Thymus (tissue), 11 donors: ENCODE data around the gene PRUNE2. TPM values are rescaled to one million over a fixed set of nuclear protein-coding genes. Genes with fewer than 3 reads are reported as not detected.

ENCODE experiments used
- DNase-seq, 9 donors: peaks; one replicate each; pipeline ENCODE4 v3.0.0-alpha.2; 2013; ENCODE audit warnings: low spot score in 9 of 9, low read depth in 6 of 9, missing footprints in 1 of 9
- H3K27ac ChIP-seq, 2 donors: one replicate each; pipeline ENCODE4 v1.5.1; 2013; ENCODE audit warnings: control low read depth in 1 of 2, low read depth in 1 of 2, low read length in 1 of 2, mild to moderate bottlenecking in 1 of 2, moderate library complexity in 1 of 2
- H3K27me3 ChIP-seq, 2 donors: one replicate each; pipeline ENCODE4 v1.5.1; 2013; ENCODE audit warnings: low read length in 1 of 2; ENCODE audit not compliant: control insufficient read depth in 2 of 2, insufficient read depth in 1 of 2
- H3K36me3 ChIP-seq, 2 donors: one replicate each; pipeline ENCODE4 v1.5.1; 2013; ENCODE audit warnings: low read length in 1 of 2, mild to moderate bottlenecking in 1 of 2, moderate library complexity in 1 of 2; ENCODE audit not compliant: control insufficient read depth in 2 of 2, insufficient read depth in 2 of 2
- H3K4me1 ChIP-seq, 2 donors: one replicate each; pipeline ENCODE4 v1.5.1; 2013; ENCODE audit warnings: low read length in 2 of 2; ENCODE audit not compliant: control insufficient read depth in 2 of 2, insufficient read depth in 2 of 2
- H3K4me3 ChIP-seq, 2 donors: one replicate each; pipeline ENCODE4 v1.5.1; 2013; ENCODE audit warnings: low read length in 2 of 2, control low read depth in 1 of 2, mild to moderate bottlenecking in 1 of 2
- H3K9me3 ChIP-seq, 2 donors: one replicate each; pipeline ENCODE4 v1.5.1; 2013; ENCODE audit warnings: low read length in 1 of 2, mild to moderate bottlenecking in 1 of 2; ENCODE audit not compliant: control insufficient read depth in 2 of 2, insufficient read depth in 1 of 2
- WGBS: extraction: QIAGEN DNeasy Blood & Tissue Kit; methylation state at CpG from one replicate; pipeline ENCODE4 v1.1.7; 2013; 5-methylcytosine and 5-hydroxymethylcytosine counted together
- polyA plus RNA-seq: library from polyadenylated mRNA; stranded (reverse); fragments of 200-250 nt; gene quantifications from one replicate; pipeline ENCODE4 v1.2.3, GENCODE V29; 2013
- total RNA-seq: library from RNA; stranded (reverse); fragments of 120-200 nt; gene quantifications from one replicate; pipeline ENCODE4 v1.2.4, GENCODE V29; 2013
- donor health status: healthy.

The PRUNE2 gene
- total and polyA plus RNA-seq, 2 donors = 2.0 to 3.4 TPM

GRCh38 chr9:76654051-76654461, 251.9 kb downstream of the PRUNE2 start:
- H3K4me1 ChIP-seq = peaks cover 4 to 15% of the 10 kb centered on the region in 2 donors
- H3K27me3 ChIP-seq = no peaks in the 10 kb centered on the region
- 95% methylated on average over 1 of the region's 1 CpG for WGBS
- DNase-seq = no peak
- H3K27ac ChIP-seq = no peak overlapping the region
- no peak overlapping the region for H3K4me3 ChIP-seq
- H3K9me3 ChIP-seq = no peaks in the 10 kb centered on the region
- no peaks in the 10 kb centered on the region for H3K36me3 ChIP-seq

DNA sequence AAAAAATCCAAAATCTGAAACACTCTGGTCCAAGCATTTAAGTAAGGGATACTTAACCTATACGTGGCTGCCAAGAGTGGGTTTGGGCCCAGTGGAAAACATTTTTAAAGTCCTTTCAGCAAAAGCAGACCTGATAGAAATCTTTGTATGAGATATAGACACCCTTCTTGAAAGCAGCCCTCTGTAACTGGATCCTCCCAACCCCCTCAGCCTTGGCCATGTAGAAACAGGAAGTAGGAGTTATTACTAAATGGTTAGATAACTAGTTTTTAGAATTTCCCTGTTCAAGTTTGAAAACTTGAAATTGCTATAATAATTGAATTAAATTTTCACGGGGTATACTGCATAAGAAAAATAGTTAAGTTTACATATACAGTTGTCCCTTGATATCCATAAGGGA, 253.0 kb downstream of the PRUNE2 start:
- H3K36me3 ChIP-seq = no peaks in the 10 kb centered on the region
- H3K9me3 ChIP-seq = no peaks in the 10 kb centered on the region
- no peak for DNase-seq
- no peaks in the 10 kb centered on the region for H3K27me3 ChIP-seq
- H3K4me3 ChIP-seq = no peak overlapping the region
- no peak overlapping the region for H3K27ac ChIP-seq
- H3K4me1 ChIP-seq = peaks cover 4 to 12% of the 10 kb centered on the region in 2 donors
- WGBS = 43% methylated on average over 2 of the region's 2 CpGs

- no peaks in the 10 kb centered on the region for H3K27me3 ChIP-seq
- peaks cover 4 to 12% of the 10 kb centered on the region in 2 donors for H3K4me1 ChIP-seq
- peak overlapping the region; percentile 7 to 35 for H3K4me3 ChIP-seq
- H3K36me3 ChIP-seq = no peaks in the 10 kb centered on the region
- WGBS = 6% methylated on average over 4 of the region's 4 CpGs
- H3K9me3 ChIP-seq = no peaks in the 10 kb centered on the region
- peak overlapping the region in 1 of 2 donors; percentile 67 for H3K27ac ChIP-seq
- DNase-seq = peak in 1 of 9 donors; percentile 52
Measured at GRCh38 chr9:76651119-76651705, 254.7 kb downstream of the PRUNE2 start.

DNA sequence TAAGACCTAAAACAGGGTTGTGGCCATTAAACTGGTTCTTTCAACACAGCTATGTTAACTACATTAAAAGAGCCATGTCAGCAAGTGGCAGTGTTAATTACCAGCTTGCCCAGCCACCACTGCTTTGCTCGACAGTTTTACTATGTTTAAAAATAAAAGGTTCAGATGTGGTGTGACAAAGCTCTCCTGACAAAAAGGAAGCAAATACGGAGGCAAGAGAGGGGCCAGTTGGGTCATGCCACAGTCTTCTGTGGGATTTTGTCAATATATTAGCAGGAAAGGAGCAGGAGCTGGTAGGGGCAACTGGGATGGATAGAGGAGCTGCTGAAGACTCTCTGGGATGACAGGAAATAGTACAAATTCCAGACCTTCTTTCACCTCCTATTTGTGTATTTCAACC, 255.2 kb downstream of the PRUNE2 start:
- Histone ChIP-seq H3K36me3 (no peaks in the 10 kb centered on the region), H3K9me3 (no peaks in the 10 kb centered on the region), H3K27me3 (no peaks in the 10 kb centered on the region), H3K27ac (peak overlapping the region in 1 of 2 donors; percentile 67), H3K4me1 (peaks cover 4 to 12% of the 10 kb centered on the region in 2 donors), H3K4me3 (no peak overlapping the region)
- no peak for DNase-seq
- under 1% methylated on average over 2 of the region's 2 CpGs for WGBS

DNA sequence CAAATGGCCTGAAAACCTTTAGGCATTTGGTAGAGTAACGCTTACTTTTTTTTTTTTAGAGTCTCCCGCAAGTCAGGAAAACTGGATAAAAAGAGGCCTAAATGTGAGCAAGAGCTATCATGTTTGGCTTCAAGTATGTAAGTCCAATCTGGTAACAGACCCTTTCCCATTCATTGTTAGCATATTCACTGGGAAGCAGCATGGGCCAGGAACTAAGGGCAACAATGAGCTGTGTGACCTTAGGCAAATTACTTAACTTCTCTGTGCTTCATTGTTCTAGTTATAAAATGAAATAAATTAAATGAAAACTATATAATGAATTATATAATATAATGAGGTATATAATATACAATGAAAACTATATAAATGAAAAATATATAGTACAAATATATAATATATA, 256.0 kb downstream of the PRUNE2 start:
- Histone ChIP-seq H3K36me3 (no peaks in the 10 kb centered on the region), H3K4me3 (no peak overlapping the region), H3K27ac (no peak overlapping the region), H3K9me3 (no peaks in the 10 kb centered on the region), H3K4me1 (peaks cover 4 to 9% of the 10 kb centered on the region in 2 donors), H3K27me3 (no peaks in the 10 kb centered on the region)
- WGBS = 100% methylated on average over 2 of the region's 2 CpGs
- DNase-seq = no peak

DNA sequence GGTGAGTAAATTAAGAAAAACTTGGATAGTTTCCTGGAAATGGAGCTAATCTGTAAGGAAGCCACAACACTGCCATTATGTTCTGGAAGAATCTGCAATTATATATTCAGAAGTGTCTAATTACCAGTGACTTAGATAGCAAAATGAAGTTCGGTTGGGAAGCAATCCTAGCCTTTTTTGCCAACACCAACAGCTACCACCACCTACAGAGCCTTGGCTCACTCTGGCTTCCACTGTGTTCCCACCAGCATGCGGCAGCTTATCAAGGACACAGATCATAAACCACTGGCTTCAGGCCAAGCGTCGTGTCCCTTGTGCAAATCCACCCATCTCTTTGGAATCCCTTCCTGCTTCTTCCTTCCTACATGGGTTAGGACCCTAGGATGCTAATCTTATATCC, 259.7 kb downstream of the PRUNE2 start:
- DNase-seq = no peak
- H3K36me3 ChIP-seq = peaks cover 0 to 2% of the 10 kb centered on the region in 2 donors
- no peak overlapping the region for H3K27ac ChIP-seq
- H3K4me3 ChIP-seq = no peak overlapping the region
- WGBS = 93% methylated on average over 4 of the region's 4 CpGs
- peaks cover 4 to 24% of the 10 kb centered on the region in 2 donors for H3K4me1 ChIP-seq
- H3K9me3 ChIP-seq = no peaks in the 10 kb centered on the region
- no peaks in the 10 kb centered on the region for H3K27me3 ChIP-seq

- Histone ChIP-seq H3K4me3 (no peak overlapping the region), H3K36me3 (peaks cover 0 to 2% of the 10 kb centered on the region in 2 donors), H3K9me3 (no peaks in the 10 kb centered on the region), H3K4me1 (peaks cover 0 to 20% of the 10 kb centered on the region in 2 donors), H3K27me3 (no peaks in the 10 kb centered on the region), H3K27ac (no peak overlapping the region)
- 98% methylated on average over 10 of the region's 10 CpGs for WGBS
- DNase-seq = no peak
Measured at GRCh38 chr9:76644647-76645250, 261.2 kb downstream of the PRUNE2 start.

DNA sequence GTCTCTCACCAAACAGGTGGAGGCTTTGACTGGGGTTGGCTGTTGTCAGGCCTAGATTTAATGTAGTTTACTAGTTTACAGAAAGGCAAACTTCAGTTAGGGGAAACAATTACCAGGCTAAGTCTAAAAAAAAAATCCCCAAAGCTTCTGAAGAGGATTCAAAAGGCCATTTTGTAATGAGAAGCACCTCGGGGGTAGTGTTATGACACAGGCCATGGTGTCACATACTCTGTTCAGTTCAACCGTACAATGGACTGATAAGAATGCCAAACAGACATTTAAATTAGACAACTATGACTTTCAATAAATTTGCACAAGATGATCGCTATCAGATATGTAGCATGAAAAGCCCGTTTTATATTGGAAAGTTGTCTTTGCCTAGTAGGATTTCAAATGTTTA, 261.7 kb downstream of the PRUNE2 start:
- Histone ChIP-seq H3K4me3 (no peak overlapping the region), H3K27me3 (no peaks in the 10 kb centered on the region), H3K27ac (peak overlapping the region in 1 of 2 donors; percentile 40), H3K4me1 (peaks cover 0 to 20% of the 10 kb centered on the region in 2 donors), H3K9me3 (no peaks in the 10 kb centered on the region), H3K36me3 (peaks cover 0 to 2% of the 10 kb centered on the region in 2 donors)
- DNase-seq = no peak
- 95% methylated on average over 4 of the region's 4 CpGs for WGBS

DNA sequence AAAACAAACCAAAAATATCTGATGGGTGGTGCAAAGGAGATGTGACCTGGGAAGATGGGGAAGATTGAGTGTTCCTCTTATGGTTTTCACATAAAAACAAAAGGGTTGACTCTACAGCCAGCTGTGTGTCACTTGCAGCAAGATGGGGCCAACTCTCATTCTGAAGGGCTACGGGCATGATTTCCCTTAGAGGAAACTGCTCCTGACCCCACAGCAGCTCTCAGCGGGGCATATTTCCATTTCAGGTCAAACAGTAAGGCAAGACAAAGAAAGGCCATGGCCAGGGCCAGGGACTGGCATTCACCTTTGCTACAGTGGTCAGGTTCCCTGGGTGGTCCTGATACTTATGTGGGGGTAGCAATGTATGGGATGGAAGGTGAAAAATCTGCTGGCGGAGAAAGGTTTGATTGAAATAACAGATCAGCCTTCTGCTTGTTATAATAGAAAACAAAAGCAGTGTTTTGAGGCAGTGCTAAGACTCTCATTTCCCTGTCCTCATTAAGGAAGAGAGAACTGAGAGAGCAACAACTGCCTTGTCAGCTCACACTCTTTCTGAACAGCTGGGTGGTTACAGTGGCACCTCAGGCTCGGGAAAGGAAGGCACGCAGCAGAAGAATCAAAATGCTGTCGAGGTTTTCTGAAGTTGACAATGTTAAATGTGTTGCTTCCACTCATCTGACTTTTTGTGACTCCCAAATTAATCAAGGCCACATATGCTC, 262.4 kb downstream of the PRUNE2 start:
- WGBS = 37% methylated on average over 6 of the region's 6 CpGs
- H3K27ac ChIP-seq = peak overlapping the region; percentile 1 to 40

More for the DNA sequence above, 262.4 kb downstream of the PRUNE2 start:
- H3K36me3 ChIP-seq = peaks cover 0 to 2% of the 10 kb centered on the region in 2 donors
- DNase-seq = peak in 4 of 9 donors; percentile 23 to 65 (median 38)
- no peaks in the 10 kb centered on the region for H3K9me3 ChIP-seq
- H3K4me3 ChIP-seq = no peak overlapping the region
- peaks cover 0 to 20% of the 10 kb centered on the region in 2 donors for H3K4me1 ChIP-seq
- H3K27me3 ChIP-seq = no peaks in the 10 kb centered on the region
